Tibial artery (tissue), 4 donors: ENCODE data around the gene COMMD1.

Experiments
- DNase-seq, 2 donors: peaks; one replicate each; pipeline ENCODE4 v3.0.0-alpha.2; 2019
- H3K27ac ChIP-seq, 2 donors: fragments of 200-600 bp; sonication (generic) in 1 of 2; 1 replicate in 1 of 2; 2 replicates in 1 of 2; pipeline ENCODE4 v1.5.1; 2018 to 2019; ENCODE audit warnings: mild to moderate bottlenecking in 1 of 2
- H3K27me3 ChIP-seq, 2 donors: fragments of 200-600 bp; sonication (generic) in 1 of 2; one replicate each; pipeline versions ENCODE4 v1.5.1 to v1.6.0; 2016 to 2019
- H3K36me3 ChIP-seq, 3 donors: fragments of 200-600 bp; sonication (generic) in 2 of 3; one replicate each; pipeline ENCODE4 v1.5.1; 2016 to 2019; ENCODE audit warnings: mild to moderate bottlenecking in 2 of 3
- H3K4me1 ChIP-seq, 4 donors: fragments of 200-600 bp; sonication (generic) in 2 of 4; 1 replicate in 3 of 4; 2 replicates in 1 of 4; pipeline ENCODE4 v1.5.1; 2016 to 2019
- H3K4me3 ChIP-seq, 2 donors: fragments of 200-600 bp; sonication (generic) in 1 of 2; 1 replicate in 1 of 2; 2 replicates in 1 of 2; pipeline ENCODE4 v1.5.1; 2018 to 2019; ENCODE audit warnings: mild to moderate bottlenecking in 2 of 2
- H3K9me3 ChIP-seq, 3 donors: fragments of 200-600 bp; sonication (generic) in 1 of 3; one replicate each; pipeline ENCODE4 v1.5.1; 2016 to 2019
- CTCF ChIP-seq, 2 experiments: fragments of 200-600 bp in 1 of 2; fragments of 450-650 bp in 1 of 2; IDR thresholded peaks; one replicate each; pipeline ENCODE4 v1.5.1; 2017 to 2019; ENCODE audit warnings: antibody characterized with exemption in 2 of 2, mild to moderate bottlenecking in 1 of 2, moderate library complexity in 1 of 2
- intact Hi-C: fragments of 100-400 bp; cut with DNase I; formaldehyde crosslinking; loops from one replicate; pipeline ENCODE4 v1.15.0; 2023; ENCODE audit warnings: low total_unique reads

Gene COMMD1

GRCh38 chr2:62042944-62043343, 137.5 kb downstream of the COMMD1 start:
- TF ChIP-seq CTCF (IDR thresholded peaks at IDR 0.05) = no peak
- Histone ChIP-seq H3K27ac (no peak overlapping the region), H3K4me3 (no peak overlapping the region), H3K36me3 (no peaks in the 10 kb centered on the region), H3K27me3 (no peaks in the 10 kb centered on the region), H3K4me1 (peaks cover 0 to 3% (median 0%) of the 10 kb centered on the region in 4 donors), H3K9me3 (peaks cover 0 to 4% (median 0%) of the 10 kb centered on the region in 3 donors)
- intact Hi-C loops = no loop called here
- no peak for DNase-seq

GRCh38 chr2:62045017-62045543, 139.6 kb downstream of the COMMD1 start:
- no peak for TF ChIP-seq CTCF (IDR thresholded peaks at IDR 0.05)
- Histone ChIP-seq H3K4me3 (no peak overlapping the region), H3K9me3 (peaks cover 0 to 4% (median 0%) of the 10 kb centered on the region in 3 donors), H3K27ac (no peak overlapping the region), H3K27me3 (no peaks in the 10 kb centered on the region), H3K4me1 (peaks cover 0 to 6% (median 2%) of the 10 kb centered on the region in 4 donors), H3K36me3 (no peaks in the 10 kb centered on the region)
- DNase-seq = no peak
- intact Hi-C loops = no loop called here

- Histone ChIP-seq H3K4me1 (peaks cover 0 to 12% (median 2%) of the 10 kb centered on the region in 4 donors), H3K4me3 (no peak overlapping the region), H3K36me3 (no peaks in the 10 kb centered on the region), H3K27ac (no peak overlapping the region), H3K9me3 (peaks cover 0 to 4% (median 0%) of the 10 kb centered on the region in 3 donors), H3K27me3 (no peaks in the 10 kb centered on the region)
- intact Hi-C loops = no loop called here
- DNase-seq = no peak
- TF ChIP-seq CTCF (IDR thresholded peaks at IDR 0.05) = no peak
Observed at GRCh38 chr2:62046141-62046540, 140.7 kb downstream of the COMMD1 start.

- intact Hi-C loops = no loop called here
- no peak for DNase-seq
- no peak for TF ChIP-seq CTCF (IDR thresholded peaks at IDR 0.05)
Observed at GRCh38 chr2:62050456-62051045, 145.1 kb downstream of the COMMD1 start.

GRCh38 chr2:62054029-62054791, 148.7 kb downstream of the COMMD1 start:
- Histone ChIP-seq H3K9me3 (no peaks in the 10 kb centered on the region), H3K4me1 (peaks cover 0 to 12% (median 0%) of the 10 kb centered on the region in 4 donors), H3K4me3 (no peak overlapping the region), H3K27me3 (no peaks in the 10 kb centered on the region), H3K36me3 (no peaks in the 10 kb centered on the region), H3K27ac (no peak overlapping the region)
- intact Hi-C loops = no loop called here
- TF ChIP-seq CTCF (IDR thresholded peaks at IDR 0.05) = no peak
- no peak for DNase-seq

More at GRCh38 chr2:62050456-62051045, 145.1 kb downstream of the COMMD1 start:
- no peaks in the 10 kb centered on the region for H3K36me3 ChIP-seq
- no peak overlapping the region for H3K27ac ChIP-seq
- H3K4me1 ChIP-seq = peaks cover 0 to 12% (median 0%) of the 10 kb centered on the region in 4 donors
- H3K27me3 ChIP-seq = no peaks in the 10 kb centered on the region
- H3K9me3 ChIP-seq = no peaks in the 10 kb centered on the region
- no peak overlapping the region for H3K4me3 ChIP-seq
